Epidermal melanocyte (primary cell): ENCODE results near the gene UFM1.
"Not testable (repeated sequence)": the region's sequence is repeated elsewhere in the genome, so short reads cannot be mapped to it uniquely, and the experiment has no call there.

Experiments
- DNase-seq: peaks from one replicate; pipeline ENCODE4 v3.0.0; 2011; ENCODE audit warnings: low spot score; ENCODE audit not compliant: insufficient read length

Gene UFM1

GRCh38 chr13:38349390-38350113 is at the start of gene UFM1:
Gene UFM1, plus strand, starts transcription at chr13:38349851. Its CDS starts 69 bp downstream, at chr13:38349920.
- peak; percentile 80 for DNase-seq

- DNase-seq = no peak
These were observed 48.4 kb upstream of the UFM1 start for GRCh38 chr13:38301236-38301635.

GRCh38 chr13:38303816-38304320 is 45.8 kb upstream of the UFM1 start:
- DNase-seq = no peak

GRCh38 chr13:38308736-38309135 is 40.9 kb upstream of the UFM1 start:
- no peak for DNase-seq

GRCh38 chr13:38309397-38309796 is 40.3 kb upstream of the UFM1 start:
- no peak for DNase-seq

- DNase-seq = not testable (repeated sequence)
These were observed 38.5 kb upstream of the UFM1 start for GRCh38 chr13:38311175-38311574.

- no peak for DNase-seq
These were observed 33.5 kb upstream of the UFM1 start for GRCh38 chr13:38316129-38316528.

GRCh38 chr13:38321654-38322053 is 28.0 kb upstream of the UFM1 start:
- no peak for DNase-seq

GRCh38 chr13:38325426-38325825 is 24.2 kb upstream of the UFM1 start:
- DNase-seq = no peak

GRCh38 chr13:38328699-38329098 is 21.0 kb upstream of the UFM1 start:
- DNase-seq = no peak

- no peak for DNase-seq
These were observed 14.8 kb upstream of the UFM1 start for GRCh38 chr13:38334845-38335244.

- DNase-seq = no peak
These were observed 11.6 kb upstream of the UFM1 start for GRCh38 chr13:38338089-38338488.

GRCh38 chr13:38340624-38341023 is 9.0 kb upstream of the UFM1 start:
- DNase-seq = no peak

GRCh38 chr13:38341149-38341692 is 8.4 kb upstream of the UFM1 start:
- DNase-seq = no peak

GRCh38 chr13:38346764-38347163 is 2.9 kb upstream of the UFM1 start:
- DNase-seq = no peak

- DNase-seq = no peak
These were observed 726 bp upstream of the UFM1 start for GRCh38 chr13:38348861-38349389.

GRCh38 chr13:38350114-38350617 is 515 bp downstream of the UFM1 start:
- DNase-seq = no peak

GRCh38 chr13:38355595-38356119 is 6.0 kb downstream of the UFM1 start:
- DNase-seq = no peak

- DNase-seq = no peak
These were observed 9.0 kb downstream of the UFM1 start for GRCh38 chr13:38358684-38359083.

- no peak for DNase-seq
These were observed 12.1 kb downstream of the UFM1 start for GRCh38 chr13:38361542-38362262.

- no peak for DNase-seq
These were observed 13.6 kb downstream of the UFM1 start for GRCh38 chr13:38363219-38363618.

GRCh38 chr13:38363746-38364145 is 14.1 kb downstream of the UFM1 start:
- not testable (repeated sequence) for DNase-seq
